GM18951 (cell line): ENCODE results near the gene TACC3.

ENCODE experiments used
- POLR2A ChIP-seq: IDR thresholded peaks from 4 replicates; pipeline ENCODE4 v1.6.1; 2011; ENCODE audit warnings: mild to moderate bottlenecking; ENCODE audit not compliant: insufficient read length, insufficient read depth; ENCODE audit errors: extremely low read depth
- in situ Hi-C: fragments of 300-500 bp; cut with MboI; formaldehyde crosslinking; loops from one replicate; pipeline ENCODE4 v1.12.0; 2022; ENCODE audit warnings: low sequenced_read_pairs, mixed read lengths, inconsistent platforms; ENCODE audit not compliant: unreplicated experiment

TACC3 gene

DNA sequence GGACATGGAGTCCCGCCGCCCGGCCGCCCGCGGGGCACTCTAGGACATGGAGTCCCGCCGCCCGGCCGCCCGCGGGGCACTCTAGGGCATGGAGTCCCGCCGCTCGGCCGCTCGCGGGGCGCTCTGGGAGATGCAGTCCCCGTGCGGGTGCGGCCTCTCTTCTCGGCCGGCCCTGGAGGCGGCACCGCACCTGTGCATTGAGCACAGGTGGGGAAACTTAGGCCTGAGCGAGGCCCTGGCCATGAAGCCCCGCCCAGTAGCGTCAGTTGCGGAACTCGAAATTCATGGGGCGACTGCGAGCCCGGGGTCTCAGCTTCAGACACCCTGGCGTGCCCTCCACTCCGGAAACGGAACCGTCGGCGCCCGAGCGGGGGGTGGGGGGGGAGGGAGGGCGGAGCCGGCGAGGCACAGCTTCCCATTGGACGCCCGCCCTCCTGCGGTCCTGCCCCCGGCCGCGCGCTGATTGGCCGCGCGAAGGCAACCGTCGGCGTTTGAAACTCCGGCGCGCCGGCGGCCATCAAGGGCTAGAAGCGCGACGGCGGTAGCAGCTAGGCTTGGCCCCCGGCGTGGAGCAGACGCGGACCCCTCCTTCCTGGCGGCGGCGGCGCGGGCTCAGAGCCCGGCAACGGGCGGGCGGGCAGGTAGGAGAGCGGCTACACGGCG lies at the start of gene TACC3, which contains the start of gene TMEM129:
Gene TACC3, plus strand, starts transcription at position 519 of the 663 bp plus-strand sequence. CDS start 1,901 bp downstream, outside the sequence.
Gene TMEM129, minus strand, starts transcription at position 321 of the 663 bp plus-strand sequence. CDS start 486 bp downstream, outside the sequence.
- TF ChIP-seq POLR2A, result peak; percentile 61
- in situ Hi-C loops, result no loop called here

DNA sequence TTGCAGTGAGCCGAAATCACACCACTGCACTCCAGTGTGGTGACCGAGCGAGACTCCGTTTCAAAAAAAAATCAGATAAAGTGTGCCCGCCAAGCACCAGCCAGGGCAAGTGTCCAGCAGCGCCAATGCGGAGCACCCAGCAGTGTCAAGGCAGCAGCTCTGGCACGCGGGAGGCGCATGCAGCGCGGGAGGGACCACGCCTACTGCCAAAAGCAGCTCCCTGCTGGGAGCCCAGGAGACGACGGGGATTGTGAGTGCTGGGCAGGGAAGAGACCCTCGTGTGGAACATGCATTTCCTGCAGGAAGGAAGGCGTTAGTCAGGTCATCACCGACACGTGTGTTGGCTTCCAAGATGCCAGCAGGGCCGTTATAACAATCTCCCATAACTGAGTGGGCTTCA lies 47.6 kb upstream of the TACC3 start:
- no peak for TF ChIP-seq POLR2A
- in situ Hi-C loops, result no loop called here

DNA sequence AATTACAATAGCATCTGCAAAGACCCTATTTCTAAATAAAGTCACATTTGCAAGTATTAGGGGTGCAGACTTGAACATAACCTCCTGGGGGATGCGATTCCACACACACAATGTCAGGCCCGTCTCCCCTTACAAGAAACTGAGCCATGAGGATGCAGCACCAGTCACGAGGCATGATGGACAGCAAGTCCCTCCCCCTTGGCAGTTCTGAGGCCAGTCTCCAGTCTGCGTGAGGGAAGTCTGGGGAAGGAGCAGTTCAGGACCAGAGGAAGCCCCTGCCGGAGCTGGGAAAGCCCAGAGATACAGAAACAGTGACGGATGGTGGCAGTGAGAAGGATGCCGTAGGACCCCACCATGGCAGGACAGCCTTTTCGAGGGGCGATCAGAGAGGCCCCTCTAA lies 46.6 kb upstream of the TACC3 start:
- no peak for TF ChIP-seq POLR2A
- in situ Hi-C loops, result no loop called here

DNA sequence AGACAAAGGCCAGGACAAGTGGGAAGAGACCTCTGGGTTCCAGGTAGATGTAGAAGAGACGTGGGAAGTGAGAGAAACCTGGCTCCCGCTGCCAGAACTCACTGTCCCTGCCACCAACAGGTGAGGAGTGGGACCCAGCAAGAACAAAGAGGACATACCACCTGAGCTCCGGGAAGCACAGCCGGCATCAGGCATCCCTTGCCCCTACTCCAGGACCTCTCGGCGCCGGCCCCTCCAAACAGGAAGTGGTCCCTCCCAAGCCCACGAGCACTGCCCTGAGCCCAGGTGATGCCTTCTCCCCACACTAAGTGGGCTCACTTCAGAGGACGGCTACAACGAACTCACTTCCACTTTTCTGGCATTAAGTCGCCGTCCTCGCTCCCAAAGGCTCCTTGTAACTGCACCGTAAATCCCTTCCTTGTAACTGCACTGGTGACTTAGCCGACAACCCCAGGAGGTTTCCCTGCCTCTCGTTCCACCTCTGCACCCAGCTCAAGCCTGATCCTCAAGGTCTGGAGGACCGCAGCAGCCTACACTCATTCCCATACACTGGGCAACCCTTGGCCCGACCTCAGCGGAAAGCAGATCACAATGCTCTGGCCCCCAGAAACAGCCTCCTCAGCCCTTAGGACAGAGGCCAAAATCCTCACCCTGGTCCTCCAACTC lies 46.1 kb upstream of the TACC3 start:
- in situ Hi-C loops, result no loop called here
- no peak for TF ChIP-seq POLR2A

DNA sequence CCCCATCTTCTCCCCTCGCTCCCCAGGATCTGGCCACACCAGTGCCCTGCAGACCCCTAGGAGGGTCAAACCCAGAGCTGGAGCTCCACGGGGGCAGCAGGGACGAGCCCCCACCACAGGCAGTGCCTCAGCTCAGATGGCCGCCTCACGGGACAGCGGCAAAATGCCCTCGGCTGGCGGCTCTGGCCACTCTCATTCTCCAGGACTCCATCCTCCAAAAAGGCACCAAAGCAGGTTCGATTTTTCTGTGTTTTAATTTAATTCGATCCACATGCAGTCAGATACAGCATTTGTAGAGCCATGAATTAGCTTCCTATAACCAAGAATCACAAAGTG lies 45.6 kb upstream of the TACC3 start:
- TF ChIP-seq POLR2A, result no peak
- in situ Hi-C loops, result no loop called here

DNA sequence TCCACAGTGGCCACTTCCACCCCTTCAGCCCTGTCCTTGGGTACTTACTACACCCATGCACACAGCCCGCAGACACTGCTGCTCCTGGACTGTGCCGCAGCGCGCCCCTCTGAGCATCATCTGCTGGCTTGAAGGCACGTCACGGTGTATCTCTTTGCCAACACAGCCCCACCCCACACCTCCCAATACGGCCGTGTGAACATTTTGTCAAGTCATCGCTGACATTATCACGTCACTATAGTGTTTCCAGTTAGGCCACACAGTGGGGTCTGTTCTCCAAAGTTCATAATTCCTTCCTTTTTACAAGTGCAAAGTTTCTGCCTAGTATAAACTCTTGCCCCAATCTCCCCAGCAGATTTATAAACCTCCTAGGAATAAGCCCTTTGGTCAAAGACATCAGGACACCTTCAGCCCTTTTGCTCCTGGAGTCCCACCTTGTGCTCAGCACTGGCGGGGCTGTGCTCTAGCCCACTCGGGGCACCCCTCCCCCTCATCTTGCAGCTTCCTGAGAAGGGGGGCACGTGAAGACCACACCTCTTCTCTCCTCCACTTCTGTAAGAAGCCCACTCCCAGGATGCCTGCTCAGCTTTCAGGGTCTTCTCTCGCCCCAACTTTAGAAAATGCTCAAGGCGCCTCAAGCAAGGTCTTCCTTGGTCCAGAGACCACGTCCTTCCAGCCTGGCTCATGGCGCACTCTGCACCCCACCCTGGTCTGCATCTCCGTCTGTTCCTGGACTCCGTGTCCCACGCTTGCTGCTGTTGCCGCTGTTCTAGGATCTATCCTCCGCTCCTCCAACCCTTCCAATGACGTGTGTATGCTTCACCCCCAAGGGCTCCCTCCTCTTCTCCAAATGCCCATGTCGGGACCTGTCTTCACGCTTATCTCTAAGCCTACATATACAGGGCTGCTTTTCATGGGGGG lies 44.5 kb upstream of the TACC3 start:
- no peak for TF ChIP-seq POLR2A
- in situ Hi-C loops, result no loop called here

DNA sequence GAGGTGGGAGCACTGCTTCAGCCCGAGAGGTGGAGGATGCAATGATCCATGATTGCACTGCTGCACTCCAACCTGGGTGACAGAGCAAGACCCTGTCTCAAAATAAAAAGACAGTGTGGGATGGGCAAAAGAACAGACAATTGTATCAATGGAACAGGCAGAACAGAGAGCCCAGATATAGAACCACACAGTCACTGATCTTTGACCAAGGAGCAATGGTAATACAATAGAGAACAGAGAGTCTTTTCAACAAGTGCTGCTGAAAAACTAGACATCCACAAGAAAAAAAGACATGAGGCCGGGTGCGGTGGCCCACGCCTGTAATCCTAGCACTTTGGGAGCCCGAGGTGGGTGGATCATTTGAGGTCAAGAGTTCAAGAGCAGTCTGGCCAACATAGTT lies 43.1 kb upstream of the TACC3 start:
- no peak for TF ChIP-seq POLR2A
- in situ Hi-C loops, result no loop called here

- TF ChIP-seq POLR2A, result no peak
- in situ Hi-C loops, result no loop called here
Measured at GRCh38 chr4:1682860-1683259, 38.5 kb upstream of the TACC3 start.

- in situ Hi-C loops, result no loop called here
- no peak for TF ChIP-seq POLR2A
Measured at GRCh38 chr4:1683261-1683735, 38.0 kb upstream of the TACC3 start.

DNA sequence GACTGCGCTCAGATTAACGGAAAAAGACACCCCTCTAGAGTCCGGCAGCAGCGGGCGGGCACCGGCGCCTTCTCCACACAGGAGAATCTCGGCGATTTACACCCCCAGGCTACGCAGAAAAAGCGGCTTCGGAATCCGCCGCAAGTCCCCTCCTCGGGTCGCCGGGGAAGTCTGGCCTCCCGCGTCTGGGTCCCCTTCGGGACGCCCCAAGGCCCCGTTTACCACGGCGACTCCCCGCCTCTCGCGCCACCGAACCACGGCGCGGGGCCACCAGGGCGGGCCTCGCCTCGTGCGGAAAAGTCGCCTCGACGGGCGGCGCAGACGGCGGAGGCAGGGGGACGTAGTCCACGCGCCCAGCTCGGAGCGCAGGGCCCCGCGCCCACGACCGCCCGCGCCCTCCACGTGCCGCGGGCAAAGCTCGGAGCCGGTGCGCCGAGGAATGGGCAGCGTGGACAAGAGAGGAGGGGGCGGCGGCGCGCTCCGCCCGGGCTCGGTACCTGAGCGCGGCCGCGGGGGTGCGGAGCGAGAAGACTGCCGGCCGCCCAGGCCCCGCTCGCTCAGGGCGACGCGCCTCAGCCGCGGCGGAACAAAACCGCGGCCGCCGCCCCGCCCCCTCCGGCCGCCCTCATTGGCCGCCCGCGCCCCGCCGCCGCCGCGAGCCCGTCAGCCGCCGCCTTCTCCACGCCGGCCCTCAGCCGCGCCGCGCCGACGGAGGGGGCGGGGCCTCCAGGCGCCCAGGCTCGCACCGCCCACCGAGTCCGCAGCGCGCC lies 37.4 kb upstream of the TACC3 start, which contains the start of gene FAM53A:
Gene FAM53A, minus strand, starts transcription at position 578 of the 770 bp plus-strand sequence. CDS start 15,572 bp downstream, outside the sequence.
- TF ChIP-seq POLR2A, result peak; percentile 49

GRCh38 chr4:1684506-1685234 lies 36.7 kb upstream of the TACC3 start:
- in situ Hi-C loops, result no loop called here
- TF ChIP-seq POLR2A, result peak; percentile 47

More for the DNA sequence above, 37.4 kb upstream of the TACC3 start, which contains the start of gene FAM53A:
- in situ Hi-C loops, result no loop called here
